Fibroblast of skin of left biceps (primary cell): ENCODE results near the gene WWOX.
A peak's percentile ranks its signal among the peaks of the same experiment; 100 is the strongest.

Experiments
- DNase-seq, 2 experiments: peaks; one replicate each; pipeline ENCODE4 v3.0.0-alpha.2; 2013; ENCODE audit warnings: low read depth in 2 of 2

WWOX gene

GRCh38 chr16:78105517-78105916 is 6.1 kb downstream of the WWOX start:
- no peak for DNase-seq

GRCh38 chr16:78106686-78107085 is 7.2 kb downstream of the WWOX start:
- DNase-seq = no peak

- no peak for DNase-seq
Measured at GRCh38 chr16:78108451-78108850, 9.0 kb downstream of the WWOX start.

- DNase-seq = no peak
Measured at GRCh38 chr16:78113258-78113657, 13.8 kb downstream of the WWOX start.

GRCh38 chr16:78115659-78116058 is 16.2 kb downstream of the WWOX start:
- DNase-seq = no peak

- no peak for DNase-seq
Measured at GRCh38 chr16:78116946-78117345, 17.5 kb downstream of the WWOX start.

GRCh38 chr16:78117391-78117790 is 17.9 kb downstream of the WWOX start:
- no peak for DNase-seq

- no peak for DNase-seq
Measured at GRCh38 chr16:78118469-78119025, 19.1 kb downstream of the WWOX start.

- peak in 1 of 2 experiments; percentile 32 for DNase-seq
Measured at GRCh38 chr16:78122774-78123315, 23.4 kb downstream of the WWOX start.

GRCh38 chr16:78125112-78125844 is 25.8 kb downstream of the WWOX start:
- DNase-seq = no peak

GRCh38 chr16:78126662-78127061 is 27.2 kb downstream of the WWOX start:
- DNase-seq = no peak

- peak; percentile 40 to 42 for DNase-seq
Measured at GRCh38 chr16:78127130-78127529, 27.7 kb downstream of the WWOX start.

GRCh38 chr16:78128913-78129312 is 29.5 kb downstream of the WWOX start:
- no peak for DNase-seq

- no peak for DNase-seq
Measured at GRCh38 chr16:78129349-78129748, 29.9 kb downstream of the WWOX start.

GRCh38 chr16:78130083-78130608 is 30.7 kb downstream of the WWOX start:
- DNase-seq = no peak

GRCh38 chr16:78130950-78131349 is 31.5 kb downstream of the WWOX start:
- DNase-seq = no peak

- DNase-seq = no peak
Measured at GRCh38 chr16:78133919-78134318, 34.5 kb downstream of the WWOX start.

GRCh38 chr16:78134944-78135619 is 35.6 kb downstream of the WWOX start:
- DNase-seq = no peak

GRCh38 chr16:78137179-78137578 is 37.7 kb downstream of the WWOX start:
- DNase-seq = no peak

GRCh38 chr16:78137782-78138616 is 38.5 kb downstream of the WWOX start:
- no peak for DNase-seq

- no peak for DNase-seq
Measured at GRCh38 chr16:78140818-78141466, 41.5 kb downstream of the WWOX start.
